T-helper 9 cell (primary cell): Measurements from ENCODE around the gene ME1.
"Not testable (repeated sequence)": the region's sequence is repeated elsewhere in the genome, so short reads cannot be mapped to it uniquely, and the experiment has no call there.

Experiments
- DNase-seq: peaks from one replicate; pipeline ENCODE4 v3.0.0-alpha.2; 2020

Gene ME1

GRCh38 chr6:83256719-83257118 lies 174.1 kb downstream of the ME1 start:
- not testable (repeated sequence) for DNase-seq

GRCh38 chr6:83252719-83253118 lies 178.1 kb downstream of the ME1 start:
- no peak for DNase-seq

DNA sequence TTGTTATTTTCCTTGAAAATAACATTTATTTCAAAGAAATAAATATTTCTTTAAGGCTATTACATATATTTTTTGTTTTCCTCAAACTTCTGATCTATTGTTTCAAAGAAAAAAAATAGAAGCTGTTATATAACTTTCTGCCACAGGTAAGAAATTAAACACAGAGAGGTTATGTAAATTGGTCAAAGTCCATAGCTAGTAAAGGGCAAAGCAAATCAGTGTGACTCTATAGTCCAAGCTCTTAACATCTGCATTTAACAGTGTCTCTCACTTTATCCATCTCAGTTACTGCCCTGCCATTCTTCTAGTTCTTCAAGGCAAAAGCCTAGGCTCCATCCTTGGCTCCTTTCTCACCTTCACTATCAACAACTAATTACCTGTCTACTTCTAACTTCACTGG lies 180.6 kb downstream of the ME1 start:
- no peak for DNase-seq

DNA sequence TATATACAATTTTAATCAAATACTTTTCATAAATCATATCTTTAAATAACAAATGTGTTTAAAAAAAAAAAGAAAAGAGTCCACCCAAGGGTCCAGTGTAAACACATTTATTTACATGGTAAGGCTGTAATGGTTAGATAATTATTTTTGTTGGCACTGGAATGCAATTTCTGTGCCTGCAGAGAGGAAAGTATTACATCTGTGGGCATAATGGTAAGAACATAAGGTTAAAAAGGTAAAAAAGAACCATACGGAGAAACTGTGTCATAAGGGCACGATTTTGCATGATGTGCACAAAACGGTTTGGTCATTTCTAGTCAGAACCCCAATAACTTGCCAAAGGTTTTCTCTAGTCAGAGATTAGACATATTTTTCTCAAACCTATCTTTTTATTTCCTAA lies 183.4 kb downstream of the ME1 start:
- DNase-seq: no peak

DNA sequence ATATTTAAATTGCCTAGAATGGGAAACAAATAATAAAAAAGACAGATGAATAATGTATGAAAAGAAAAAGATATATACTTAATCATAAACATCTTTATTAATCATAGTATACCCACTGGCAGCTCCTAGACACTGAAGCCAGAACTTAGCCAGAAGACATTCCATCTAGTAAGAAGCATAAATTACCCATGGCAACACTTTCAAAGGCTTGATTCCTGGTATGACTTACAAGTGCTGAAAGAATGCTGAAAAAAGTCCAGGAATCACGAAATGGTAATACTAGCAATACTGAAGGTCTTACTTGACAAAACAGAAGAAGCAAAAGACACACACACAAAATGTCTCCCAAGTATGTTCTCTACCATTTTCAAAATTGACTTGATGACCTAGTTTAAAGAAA lies 199.7 kb downstream of the ME1 start:
- DNase-seq: no peak

- no peak for DNase-seq
Observed at GRCh38 chr6:83226517-83226916, 204.3 kb downstream of the ME1 start.

DNA sequence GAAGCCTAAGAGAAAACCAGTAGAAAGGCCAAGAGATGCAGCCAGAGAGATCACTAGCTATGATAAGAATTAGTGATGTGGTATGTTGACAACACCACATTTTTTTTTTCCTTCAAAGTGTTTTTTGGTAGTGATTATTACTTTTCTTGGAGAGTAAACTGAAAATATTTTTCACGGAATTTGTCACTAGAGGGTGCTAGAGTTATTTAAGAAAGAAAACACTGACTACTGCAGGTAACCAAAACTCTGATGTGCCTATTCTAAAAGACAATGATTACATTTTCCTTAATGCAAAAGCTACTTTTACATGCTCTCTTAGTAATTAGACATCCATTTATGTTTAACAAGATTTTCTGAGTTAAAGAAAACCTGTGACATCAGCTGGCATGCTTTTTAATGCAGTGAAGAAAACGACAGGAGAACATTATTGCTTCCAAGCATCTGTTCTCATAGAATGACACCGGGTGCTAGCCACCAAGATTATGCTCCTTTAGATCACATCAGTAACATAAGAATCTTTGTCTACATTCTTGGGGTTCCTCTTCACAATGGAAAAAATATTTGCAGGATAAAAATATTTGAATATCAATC lies 208.9 kb downstream of the ME1 start:
- no peak for DNase-seq

GRCh38 chr6:83221276-83221675 lies 209.6 kb downstream of the ME1 start:
- no peak for DNase-seq

- no peak for DNase-seq
Observed at GRCh38 chr6:83220121-83220520, 210.7 kb downstream of the ME1 start.

GRCh38 chr6:83218646-83219045 lies 212.2 kb downstream of the ME1 start:
- DNase-seq: no peak

DNA sequence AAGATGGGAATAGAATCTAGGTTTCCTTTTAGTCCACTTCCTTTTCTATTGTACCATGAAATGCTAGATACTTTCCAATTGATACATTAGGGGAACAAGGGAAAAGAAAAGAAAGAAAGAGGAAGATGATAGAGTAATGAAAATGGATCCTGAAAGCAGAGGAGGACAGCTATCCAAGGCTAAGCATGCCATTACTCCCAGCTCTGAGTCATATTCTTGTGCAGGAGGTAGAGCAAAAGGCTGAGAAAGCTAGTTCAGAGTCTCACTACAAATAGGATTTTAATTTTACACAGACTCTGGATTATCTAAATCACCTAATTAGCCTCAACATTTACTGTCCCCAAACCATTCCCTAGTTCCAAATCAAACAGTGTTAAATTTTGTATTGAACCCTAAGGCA lies 214.0 kb downstream of the ME1 start:
- no peak for DNase-seq

GRCh38 chr6:83215131-83216047 lies 215.5 kb downstream of the ME1 start:
- peak; percentile 15 for DNase-seq

DNA sequence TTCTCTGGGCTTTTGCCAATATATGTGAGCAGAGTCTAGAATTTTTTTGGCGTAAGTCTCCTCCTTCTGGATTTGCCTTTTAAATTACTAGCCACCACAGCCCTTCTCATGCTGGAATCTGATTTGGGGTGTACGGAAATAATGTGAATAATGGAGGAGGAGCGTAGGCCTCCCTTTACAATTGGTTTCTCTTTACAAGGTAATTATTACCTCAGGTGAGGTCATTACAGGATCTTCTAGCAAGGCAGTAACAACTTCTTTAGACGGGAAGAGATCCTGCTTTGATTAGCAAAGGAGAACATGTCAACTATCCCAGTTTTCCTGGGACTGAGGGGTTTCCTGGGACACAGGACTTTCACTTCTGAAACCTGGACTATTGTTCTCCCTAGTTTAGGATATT lies 228.8 kb downstream of the ME1 start:
- no peak for DNase-seq

DNA sequence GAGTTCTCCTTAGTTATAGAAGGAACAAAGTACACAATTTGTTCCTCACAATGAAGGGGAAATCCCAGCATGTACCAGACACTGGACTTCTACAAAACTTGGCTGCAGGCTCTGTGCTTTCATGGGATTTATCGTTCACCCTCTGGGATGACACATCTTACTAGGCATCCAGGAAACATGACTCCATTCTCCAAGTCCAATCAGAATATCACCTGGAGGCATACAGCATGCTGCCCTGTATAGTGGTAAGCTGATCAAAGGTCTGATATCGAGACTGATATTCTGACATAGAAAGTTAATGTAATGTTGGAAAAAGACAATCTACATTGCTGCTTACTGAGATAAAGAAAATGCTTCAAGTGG lies 231.0 kb downstream of the ME1 start:
- no peak for DNase-seq

- DNase-seq: no peak
Observed at GRCh38 chr6:83199173-83199862, 231.5 kb downstream of the ME1 start.

DNA sequence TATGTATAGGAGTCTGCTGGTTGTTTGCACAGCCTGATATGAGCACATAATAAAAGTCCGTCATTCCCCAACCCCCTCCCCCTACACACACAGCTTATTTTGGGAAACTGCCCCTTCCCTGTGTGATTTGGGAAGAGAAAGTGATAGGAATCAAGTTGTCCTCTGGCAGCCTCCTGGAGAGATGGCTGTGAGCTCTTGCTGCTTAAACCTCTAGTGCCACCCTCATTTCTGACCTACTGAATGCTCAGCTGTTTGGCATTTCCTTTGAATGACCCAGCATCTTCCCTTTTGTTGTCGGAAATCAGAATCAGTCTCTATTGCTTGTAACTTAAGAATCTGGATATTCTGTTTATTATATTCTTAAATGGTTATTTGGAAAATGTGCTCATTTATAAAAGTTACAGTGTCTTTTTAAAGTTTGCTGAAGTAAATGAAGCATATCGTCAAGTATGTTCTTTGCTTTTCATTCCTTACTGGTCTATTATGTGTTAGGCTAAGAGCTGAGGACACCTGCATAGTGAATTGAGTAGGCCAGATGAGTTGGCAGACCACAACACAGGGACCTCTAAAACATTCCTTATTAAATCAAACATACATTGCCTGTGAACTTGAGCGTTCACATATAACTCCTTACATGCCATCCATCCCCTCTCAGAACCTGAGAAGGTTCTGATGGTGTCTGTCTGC lies 232.2 kb downstream of the ME1 start:
- no peak for DNase-seq

GRCh38 chr6:83193747-83194566 lies 236.9 kb downstream of the ME1 start:
- peak; percentile 23 for DNase-seq

GRCh38 chr6:83192871-83193746 lies 237.7 kb downstream of the ME1 start, which contains the start of the genes PGM3 and RWDD2A:
TSS of gene PGM3 (minus strand) at chr6:83193265. CDS start at chr6:83191012, 2,253 bp downstream.
TSS of gene RWDD2A (plus strand) at chr6:83193357. CDS start at chr6:83194452, 1,095 bp downstream.
- peak; percentile 89 for DNase-seq

DNA sequence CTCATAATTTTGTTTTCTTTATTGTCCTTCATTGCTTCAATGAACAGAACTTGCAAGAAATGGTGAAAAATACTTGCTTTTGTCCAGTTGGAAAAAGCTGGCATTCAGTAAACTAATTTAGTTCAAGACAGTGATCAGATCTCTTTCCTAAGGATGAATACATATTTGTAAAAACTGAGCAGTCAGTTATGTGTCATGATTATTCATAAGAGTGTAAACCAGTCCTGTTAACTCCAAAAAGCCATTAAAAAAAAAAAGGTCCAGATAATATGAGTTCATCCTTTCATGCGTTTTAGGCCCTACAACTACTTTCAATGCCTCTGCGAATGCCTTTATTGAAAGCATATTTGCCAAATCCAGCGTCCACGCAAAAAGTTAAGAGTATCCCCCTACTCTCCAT lies 238.4 kb downstream of the ME1 start:
- no peak for DNase-seq

DNA sequence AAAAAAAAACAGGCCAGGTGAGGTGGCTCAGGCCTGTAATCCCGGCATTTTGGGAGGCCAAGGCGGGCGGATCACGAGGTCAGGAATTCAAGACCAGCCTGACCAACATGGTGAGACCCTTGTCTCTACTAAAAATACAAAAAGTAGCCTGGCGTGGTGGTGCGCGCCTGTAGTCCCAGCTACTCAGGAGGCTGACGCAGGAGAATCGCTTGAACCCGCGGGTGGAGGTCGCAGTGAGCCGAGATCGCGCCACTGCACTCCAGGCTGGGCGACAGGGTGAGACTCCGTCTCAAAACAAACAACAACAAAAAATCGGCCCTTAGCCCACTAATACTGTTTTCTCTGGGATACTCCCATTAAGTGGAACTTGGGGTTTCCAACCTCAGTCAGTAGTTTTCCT lies 238.9 kb downstream of the ME1 start:
- DNase-seq: not testable (repeated sequence)

DNA sequence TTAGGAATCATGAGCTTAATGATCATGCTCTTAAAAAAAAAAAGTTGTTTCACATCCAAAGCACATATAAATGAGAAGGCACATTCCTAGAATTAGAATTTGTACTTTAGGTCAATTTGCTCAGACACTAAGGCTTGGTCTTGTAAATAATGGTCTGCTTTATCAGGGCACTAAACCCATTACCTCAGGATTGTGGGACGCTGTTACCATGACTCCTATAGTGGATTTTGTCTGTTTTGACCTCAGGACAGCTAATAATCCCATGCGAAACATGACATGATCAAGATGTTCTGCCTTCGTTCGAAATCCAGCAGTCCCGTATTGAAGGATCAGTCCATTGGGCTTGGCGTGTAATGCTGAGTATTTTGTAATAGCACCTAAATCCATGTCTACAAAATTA lies 240.2 kb downstream of the ME1 start:
- DNase-seq: no peak
